HepG2 (cell line): ENCODE measurements around the gene CDK6. TPM values are rescaled to one million over a fixed set of nuclear protein-coding genes. Genes with fewer than 3 reads are reported as not detected.

Experiments used
- ATAC-seq: fragments of 200-7000 bp; cut with Tn5 transposase; 3 replicates; pipeline ENCODE4 v1.9.1; 2020; ENCODE audit warnings: mild to moderate bottlenecking, moderate library complexity
- BruUV-seq: library from RNA; stranded (reverse); fragments of 400-500 nt; replicated peaks from 2 replicates; lab custom pipeline; 2021; lab: Mats Ljungman, UMichigan
- CTCF ChIA-PET: fragments of 300-600 bp; formaldehyde crosslinking; extraction: SDS; loops from one replicate; lab custom pipeline; 2021; ENCODE audit warnings: low total read pairs, inconsistent platforms, low intra/inter-chr PET ratio; lab: Yijun Ruan, JAX
- POLR2A ChIA-PET: fragments of 350-600 bp; sonication (Branson Sonifier 250); formaldehyde crosslinking; loops from one replicate; lab custom pipeline; 2020; ENCODE audit warnings: antibody characterized with exemption, inconsistent platforms; lab: Yijun Ruan, JAX
- DNase-seq: peaks from one replicate; pipeline ENCODE4 v3.0.0-alpha.2; 2015; ENCODE audit warnings: low spot score
- FAIRE-seq: peaks from 3 replicates; lab custom pipeline; 2011; peaks lifted over from hg19 to GRCh38; lab: Jason Lieb, UNC
- H2AFZ ChIP-seq: one replicate; pipeline ENCODE4 v1.6.1; 2011; ENCODE audit warnings: low read length, inconsistent platforms
- H3K27ac ChIP-seq: fragments of 300-600 bp; 3 replicates; pipeline ENCODE4 v1.8.0; 2011; ENCODE audit warnings: mixed run types, mild to moderate bottlenecking, mixed read lengths, low read length, inconsistent platforms; ENCODE audit not compliant: insufficient read depth; ENCODE audit errors: extremely low read length
- H3K27me3 ChIP-seq, 2 experiments: fragments of 200-600 bp in 1 of 2; 2 replicates in 1 of 2; 3 replicates in 1 of 2; pipeline versions ENCODE4 v1.6.0 to v1.8.0; 2011; ENCODE audit warnings: low read length in 2 of 2, mild to moderate bottlenecking in 2 of 2, moderate library complexity in 2 of 2, inconsistent platforms in 1 of 2; ENCODE audit not compliant: insufficient read depth in 2 of 2, control insufficient read depth in 1 of 2
- H3K36me3 ChIP-seq, 2 experiments: fragments of 200-600 bp in 1 of 2; replicated peaks in 1 of 2; 2 replicates in 1 of 2; 3 replicates in 1 of 2; pipeline versions ENCODE4 v1.5.1 to v1.8.0; 2011; ENCODE audit warnings: low read length in 2 of 2, inconsistent platforms in 1 of 2; ENCODE audit not compliant: insufficient read depth in 2 of 2, control insufficient read depth in 1 of 2
- H3K4me1 ChIP-seq: 2 replicates; pipeline ENCODE4 v1.5.1; 2012; ENCODE audit warnings: low read length, inconsistent platforms; ENCODE audit not compliant: insufficient read depth
- H3K4me2 ChIP-seq: 2 replicates; pipeline ENCODE4 v1.6.0; 2011; ENCODE audit warnings: low read depth, low read length, inconsistent platforms
- H3K4me3 ChIP-seq, 3 experiments: fragments of 200-600 bp in 1 of 3; sonication (generic), shearing (Covaris generic) in 1 of 3; replicated peaks in 1 of 3; 2 replicates each; pipeline ENCODE4 v1.5.1; 2011 to 2016; ENCODE audit warnings: low read length in 3 of 3, inconsistent platforms in 2 of 3, low read depth in 2 of 3, mild to moderate bottlenecking in 2 of 3, control low read depth in 1 of 3, mixed read lengths in 1 of 3; ENCODE audit not compliant: insufficient read depth in 1 of 3
- H3K79me2 ChIP-seq: one replicate; pipeline ENCODE4 v1.6.1; 2011; ENCODE audit warnings: low read length, inconsistent platforms; ENCODE audit not compliant: insufficient read depth
- H3K9ac ChIP-seq: 2 replicates; pipeline ENCODE4 v1.6.0; 2011; ENCODE audit warnings: mild to moderate bottlenecking, low read depth, low read length, inconsistent platforms; ENCODE audit not compliant: insufficient read depth
- H3K9me3 ChIP-seq: 2 replicates; pipeline ENCODE4 v1.5.1; 2012; ENCODE audit warnings: mild to moderate bottlenecking, low read length
- H4K20me1 ChIP-seq: 2 replicates; pipeline ENCODE4 v1.6.0; 2011; ENCODE audit warnings: inconsistent platforms, mild to moderate bottlenecking, low read length, moderate library complexity; ENCODE audit not compliant: insufficient read depth
- CHD2 ChIP-seq: IDR thresholded peaks from 2 replicates; pipeline ENCODE4 v1.6.1; 2011; ENCODE audit warnings: low read depth, low read length, improper control_type of control experiment
- IKZF4 ChIP-seq: sonication (generic); formaldehyde crosslinking; IDR thresholded peaks from 2 replicates; pipeline ENCODE4 v1.5.1; 2020; ENCODE audit warnings: borderline replicate concordance, mild to moderate bottlenecking, low read depth, missing genetic modification reagents; ENCODE audit errors: not compliant biosample characterization
- MTA3 ChIP-seq: sonication (generic); formaldehyde crosslinking; IDR thresholded peaks from 2 replicates; pipeline ENCODE4 v1.4.0; 2020; ENCODE audit warnings: missing genetic modification reagents
- ZNF605 ChIP-seq: sonication (generic); formaldehyde crosslinking; IDR thresholded peaks from 2 replicates; pipeline ENCODE4 v1.8.0; 2022; ENCODE audit warnings: mild to moderate bottlenecking, missing genetic modification reagents
- ZSCAN12 ChIP-seq: sonication (generic); formaldehyde crosslinking; IDR thresholded peaks from 2 replicates; pipeline ENCODE4 v1.9.0; 2021; ENCODE audit warnings: mild to moderate bottlenecking, missing genetic modification reagents
- WGBS: methylation state at CpG from one replicate; pipeline ENCODE4 v1.1.6; 2017; ENCODE audit warnings: low lambda C conversion rate; 5-methylcytosine and 5-hydroxymethylcytosine counted together
- in situ Hi-C: cut with HindIII; loops from 2 replicates; pipeline ENCODE4 v1.10.0; 2017; ENCODE audit warnings: low pct_unique_long_range_greater_than_20kb; ENCODE audit not compliant: extremely low pct_ligation_motif_present
- intact Hi-C: fragments of 100-400 bp; cut with micrococcal nuclease; formaldehyde crosslinking; loops from one replicate; pipeline ENCODE4 v1.10.0; 2022; ENCODE audit not compliant: unreplicated experiment
- polyA plus RNA-seq, 8 experiments: library from polyadenylated mRNA; depleted of rRNA in 3 of 8; stranded (reverse) in 7 of 8; unstranded in 1 of 8; fragments of >200 nt; fragmentation: Illumina TruSeq in 4 of 8; extraction: Trizol in 4 of 8; gene quantifications; 2 replicates each; pipeline versions ENCODE4 v1.2.1 to v1.2.3, GENCODE V29; 2011 to 2016; ENCODE audit warnings: low read depth in 4 of 8, missing spikeins in 1 of 8, mixed read lengths in 1 of 8; ENCODE audit not compliant: insufficient read depth in 1 of 8
- total RNA-seq, 5 experiments: library from RNA; depleted of rRNA; stranded (reverse); fragments of >200 nt; fragmentation: Illumina TruSeq; extraction: Trizol; gene quantifications; 2 replicates each; pipeline ENCODE4 v1.2.3, GENCODE V29; 2016; ENCODE audit warnings: low read depth in 1 of 5
- TF ChIP-seq, protein P1 (sequence below): sonication (generic); formaldehyde crosslinking; IDR thresholded peaks from 2 replicates; pipeline ENCODE4 v1.5.0; 2020; ENCODE audit warnings: mild to moderate bottlenecking, missing genetic modification reagents, borderline replicate concordance
- TF ChIP-seq, protein P2 (sequence below): sonication (generic); formaldehyde crosslinking; IDR thresholded peaks from 2 replicates; pipeline ENCODE4 v1.4.0; 2020; ENCODE audit warnings: missing genetic modification reagents

Gene CDK6
- total and polyA plus RNA-seq, 2 of the 13 experiments (the other 11 are each of a cell fraction or from before 2014, with no cell fraction given) = 34.6 to 90.8 TPM

DNA sequence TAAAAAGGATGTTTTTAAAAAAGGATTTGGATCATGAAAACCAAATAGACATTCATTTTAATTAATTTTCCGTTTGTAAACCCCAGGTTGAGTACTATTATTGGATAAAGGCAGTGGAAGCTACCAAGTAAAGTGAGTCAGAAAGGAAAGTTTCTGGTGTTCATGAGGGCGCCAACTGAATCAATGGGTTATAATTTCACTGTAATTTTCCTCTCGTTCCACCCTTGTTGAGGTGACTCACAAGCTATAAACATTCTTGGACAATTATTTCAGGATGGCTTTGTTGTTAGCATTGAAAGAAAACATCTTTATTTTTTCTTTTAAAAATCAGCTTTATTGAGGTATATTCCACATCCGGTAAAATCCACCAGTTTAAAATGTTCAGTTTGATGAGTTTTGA lies 241.1 kb downstream of the CDK6 start:
- in situ Hi-C loops = no loop called here
- CTCF ChIA-PET = no interaction called here
- no peak overlapping the region for H3K4me3 ChIP-seq
- H3K9ac ChIP-seq = no peak overlapping the region
- DNase-seq = no peak
- BruUV-seq = no TSS peak
- peaks cover 6% of the 10 kb centered on the region for H3K4me1 ChIP-seq
- H2AFZ ChIP-seq = no peak overlapping the region
- no peaks in the 10 kb centered on the region for H3K9me3 ChIP-seq
- no peak overlapping the region for H3K4me2 ChIP-seq
- peaks cover 1 to 22% of the 10 kb centered on the region in 2 experiments; a peak in 2 of 5 replicates for H3K27me3 ChIP-seq
- WGBS = 44% methylated on average over 4 of the region's 4 CpGs
- intact Hi-C loops = no loop called here
- no peak overlapping the region for H3K27ac ChIP-seq
- no peak for ATAC-seq
- TF ChIP-seq MTA3 (CRISPR knock-in tag) (no peak), ZSCAN12 (CRISPR knock-in tag) (no peak), CHD2 (no peak), ZNF605 (CRISPR knock-in tag) (no peak), IKZF4 (CRISPR knock-in tag) (no peak)
- TF ChIP-seq, protein P1, sequence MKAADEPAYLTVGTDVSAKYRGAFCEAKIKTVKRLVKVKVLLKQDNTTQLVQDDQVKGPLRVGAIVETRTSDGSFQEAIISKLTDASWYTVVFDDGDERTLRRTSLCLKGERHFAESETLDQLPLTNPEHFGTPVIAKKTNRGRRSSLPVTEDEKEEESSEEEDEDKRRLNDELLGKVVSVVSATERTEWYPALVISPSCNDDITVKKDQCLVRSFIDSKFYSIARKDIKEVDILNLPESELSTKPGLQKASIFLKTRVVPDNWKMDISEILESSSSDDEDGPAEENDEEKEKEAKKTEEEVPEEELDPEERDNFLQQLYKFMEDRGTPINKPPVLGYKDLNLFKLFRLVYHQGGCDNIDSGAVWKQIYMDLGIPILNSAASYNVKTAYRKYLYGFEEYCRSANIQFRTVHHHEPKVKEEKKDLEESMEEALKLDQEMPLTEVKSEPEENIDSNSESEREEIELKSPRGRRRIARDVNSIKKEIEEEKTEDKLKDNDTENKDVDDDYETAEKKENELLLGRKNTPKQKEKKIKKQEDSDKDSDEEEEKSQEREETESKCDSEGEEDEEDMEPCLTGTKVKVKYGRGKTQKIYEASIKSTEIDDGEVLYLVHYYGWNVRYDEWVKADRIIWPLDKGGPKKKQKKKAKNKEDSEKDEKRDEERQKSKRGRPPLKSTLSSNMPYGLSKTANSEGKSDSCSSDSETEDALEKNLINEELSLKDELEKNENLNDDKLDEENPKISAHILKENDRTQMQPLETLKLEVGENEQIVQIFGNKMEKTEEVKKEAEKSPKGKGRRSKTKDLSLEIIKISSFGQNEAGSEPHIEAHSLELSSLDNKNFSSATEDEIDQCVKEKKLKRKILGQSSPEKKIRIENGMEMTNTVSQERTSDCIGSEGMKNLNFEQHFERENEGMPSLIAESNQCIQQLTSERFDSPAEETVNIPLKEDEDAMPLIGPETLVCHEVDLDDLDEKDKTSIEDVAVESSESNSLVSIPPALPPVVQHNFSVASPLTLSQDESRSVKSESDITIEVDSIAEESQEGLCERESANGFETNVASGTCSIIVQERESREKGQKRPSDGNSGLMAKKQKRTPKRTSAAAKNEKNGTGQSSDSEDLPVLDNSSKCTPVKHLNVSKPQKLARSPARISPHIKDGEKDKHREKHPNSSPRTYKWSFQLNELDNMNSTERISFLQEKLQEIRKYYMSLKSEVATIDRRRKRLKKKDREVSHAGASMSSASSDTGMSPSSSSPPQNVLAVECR = no peak
- TF ChIP-seq, protein P2, sequence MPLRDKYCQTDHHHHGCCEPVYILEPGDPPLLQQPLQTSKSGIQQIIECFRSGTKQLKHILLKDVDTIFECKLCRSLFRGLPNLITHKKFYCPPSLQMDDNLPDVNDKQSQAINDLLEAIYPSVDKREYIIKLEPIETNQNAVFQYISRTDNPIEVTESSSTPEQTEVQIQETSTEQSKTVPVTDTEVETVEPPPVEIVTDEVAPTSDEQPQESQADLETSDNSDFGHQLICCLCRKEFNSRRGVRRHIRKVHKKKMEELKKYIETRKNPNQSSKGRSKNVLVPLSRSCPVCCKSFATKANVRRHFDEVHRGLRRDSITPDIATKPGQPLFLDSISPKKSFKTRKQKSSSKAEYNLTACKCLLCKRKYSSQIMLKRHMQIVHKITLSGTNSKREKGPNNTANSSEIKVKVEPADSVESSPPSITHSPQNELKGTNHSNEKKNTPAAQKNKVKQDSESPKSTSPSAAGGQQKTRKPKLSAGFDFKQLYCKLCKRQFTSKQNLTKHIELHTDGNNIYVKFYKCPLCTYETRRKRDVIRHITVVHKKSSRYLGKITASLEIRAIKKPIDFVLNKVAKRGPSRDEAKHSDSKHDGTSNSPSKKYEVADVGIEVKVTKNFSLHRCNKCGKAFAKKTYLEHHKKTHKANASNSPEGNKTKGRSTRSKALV (CRISPR knock-in tag) = no peak
- no peak for FAIRE-seq
- no peaks in the 10 kb centered on the region for H3K79me2 ChIP-seq
- POLR2A ChIA-PET = no interaction called here
- H3K36me3 ChIP-seq = no peaks in the 10 kb centered on the region
- no peaks in the 10 kb centered on the region for H4K20me1 ChIP-seq
